IMR-90 (cell line): ENCODE results near the gene GLTPD2. TPM values are rescaled to one million over a fixed set of nuclear protein-coding genes. Genes with fewer than 3 reads are reported as not detected.

ENCODE experiments used
- ATAC-seq: fragments of 200-7000 bp; cut with Tn5 transposase; 2 replicates; pipeline ENCODE4 v1.9.1; 2020; ENCODE audit warnings: low read depth, mild to moderate bottlenecking, moderate library complexity
- BruUV-seq: library from RNA; stranded (reverse); fragments of 400-500 nt; replicated peaks from 2 replicates; lab custom pipeline; 2021; lab: Mats Ljungman, UMichigan
- CTCF ChIA-PET: fragments of 300-600 bp; formaldehyde crosslinking; extraction: SDS; loops from one replicate; lab custom pipeline; 2021; ENCODE audit warnings: antibody characterized with exemption; lab: Yijun Ruan, JAX
- POLR2A ChIA-PET: fragments of 300-600 bp; sonication (Branson Sonifier 250); formaldehyde crosslinking; loops from one replicate; lab custom pipeline; 2022; ENCODE audit warnings: antibody characterized with exemption; ENCODE audit not compliant: unreplicated experiment; lab: Charles Lee
- DNase-seq: peaks from one replicate; pipeline ENCODE4 v3.0.0; 2013
- H2AFZ ChIP-seq: replicated peaks from 2 replicates; pipeline ENCODE3; 2013; ENCODE audit warnings: low read length, mild to moderate bottlenecking; ENCODE audit not compliant: poor library complexity
- H2AK5ac ChIP-seq: 2 replicates; pipeline ENCODE4 v1.6.1; 2013; ENCODE audit warnings: low read depth, low read length, inconsistent platforms
- H2AK9ac ChIP-seq: replicated peaks from 2 replicates; pipeline ENCODE3; 2013; ENCODE audit warnings: mild to moderate bottlenecking, low read depth, low read length, moderate library complexity; ENCODE audit not compliant: poor library complexity
- H2BK120ac ChIP-seq: 2 replicates; pipeline ENCODE4 v1.6.1; 2013; ENCODE audit warnings: low read depth, low read length, inconsistent platforms
- H2BK15ac ChIP-seq: 3 replicates; pipeline ENCODE4 v1.6.1; 2013; ENCODE audit warnings: low read depth, low read length, inconsistent platforms
- H2BK20ac ChIP-seq: 2 replicates; pipeline ENCODE4 v1.6.1; 2013; ENCODE audit warnings: low read depth, mild to moderate bottlenecking, inconsistent platforms, low read length, moderate library complexity
- H2BK5ac ChIP-seq: 2 replicates; pipeline ENCODE4 v1.6.1; 2013; ENCODE audit warnings: mild to moderate bottlenecking, low read depth, low read length, inconsistent platforms; ENCODE audit not compliant: poor library complexity, severe bottlenecking
- H3K14ac ChIP-seq: replicated peaks from 2 replicates; pipeline ENCODE4 v1.6.1; 2013; ENCODE audit warnings: low read depth, low read length, inconsistent platforms
- H3K18ac ChIP-seq: 2 replicates; pipeline ENCODE4 v1.6.1; 2013; ENCODE audit warnings: low read depth, low read length, control low read depth
- H3K23ac ChIP-seq: 2 replicates; pipeline ENCODE4 v1.6.1; 2013; ENCODE audit warnings: low read depth, low read length, inconsistent platforms
- H3K27ac ChIP-seq: 2 replicates; pipeline ENCODE4 v1.5.1; 2013; ENCODE audit warnings: mild to moderate bottlenecking, control low read depth, low read length; ENCODE audit not compliant: insufficient read depth
- H3K27me3 ChIP-seq: 2 replicates; pipeline ENCODE4 v1.6.1; 2013; ENCODE audit warnings: low read length; ENCODE audit not compliant: control insufficient read depth, insufficient read depth
- H3K36me3 ChIP-seq: 2 replicates; pipeline ENCODE4 v1.6.1; 2013; ENCODE audit warnings: low read length, mixed read lengths; ENCODE audit not compliant: control insufficient read depth, insufficient read depth
- H3K4ac ChIP-seq: 2 replicates; pipeline ENCODE4 v1.6.1; 2013; ENCODE audit warnings: low read depth, low read length, inconsistent platforms
- H3K4me1 ChIP-seq: 2 replicates; pipeline ENCODE4 v1.6.1; 2013; ENCODE audit warnings: low read length, mixed read lengths; ENCODE audit not compliant: control insufficient read depth, insufficient read depth
- H3K4me2 ChIP-seq: 2 replicates; pipeline ENCODE4 v1.6.1; 2013; ENCODE audit warnings: low read depth, mild to moderate bottlenecking, control low read depth, low read length, moderate library complexity
- H3K4me3 ChIP-seq: 2 replicates; pipeline ENCODE4 v1.5.1; 2013; ENCODE audit warnings: low read depth, mild to moderate bottlenecking, control low read depth, low read length, moderate library complexity; ENCODE audit not compliant: insufficient read depth
- H3K56ac ChIP-seq: 2 replicates; pipeline ENCODE4 v1.6.1; 2013; ENCODE audit warnings: low read length, inconsistent platforms; ENCODE audit not compliant: insufficient read depth; ENCODE audit errors: extremely low read depth
- H3K79me1 ChIP-seq, 2 experiments: 2 replicates each; pipeline ENCODE4 v1.6.1; 2013; ENCODE audit warnings: low read length in 2 of 2, inconsistent platforms in 1 of 2, low read depth in 1 of 2
- H3K9ac ChIP-seq: 2 replicates; pipeline ENCODE4 v1.6.1; 2013; ENCODE audit warnings: low read depth, low read length, control low read depth
- H3K9me1 ChIP-seq: 2 replicates; pipeline ENCODE4 v1.6.1; 2013; ENCODE audit warnings: low read length, inconsistent platforms; ENCODE audit not compliant: insufficient read depth
- H3K9me3 ChIP-seq: 2 replicates; pipeline ENCODE4 v1.6.1; 2013; ENCODE audit warnings: low read length; ENCODE audit not compliant: control insufficient read depth, insufficient read depth
- H4K20me1 ChIP-seq: 2 replicates; pipeline ENCODE4 v1.6.1; 2013; ENCODE audit warnings: low read length, inconsistent platforms; ENCODE audit not compliant: insufficient read depth
- H4K5ac ChIP-seq: 2 replicates; pipeline ENCODE4 v1.6.1; 2013; ENCODE audit warnings: mild to moderate bottlenecking, low read depth, low read length, control low read depth
- H4K8ac ChIP-seq, 2 experiments: 2 replicates each; pipeline ENCODE4 v1.6.1; 2013; ENCODE audit warnings: low read depth in 2 of 2, low read length in 2 of 2, control low read depth in 1 of 2, inconsistent platforms in 1 of 2
- H4K91ac ChIP-seq: 2 replicates; pipeline ENCODE4 v1.6.1; 2013; ENCODE audit warnings: low read depth, low read length, inconsistent platforms; ENCODE audit not compliant: insufficient read depth
- BHLHE40 ChIP-seq: fragments of 150-350 bp; IDR thresholded peaks from 2 replicates; pipeline ENCODE4 v1.6.1; 2016; ENCODE audit warnings: mild to moderate bottlenecking, low read depth, low read length
- CEBPB ChIP-seq: IDR thresholded peaks from 2 replicates; pipeline ENCODE4 v1.6.1; 2012; ENCODE audit warnings: low read depth, low read length, improper control_type of control experiment
- CHD1 ChIP-seq: IDR thresholded peaks from 2 replicates; pipeline ENCODE4 v1.6.1; 2012; ENCODE audit warnings: low read depth, low read length, improper control_type of control experiment
- CTCF ChIP-seq: conservative IDR thresholded peaks from 2 replicates; pipeline ENCODE4 v1.5.1; 2012; ENCODE audit warnings: mild to moderate bottlenecking, low read depth, low read length, improper control_type of control experiment
- FOS ChIP-seq: fragments of 150-350 bp; IDR thresholded peaks from 2 replicates; pipeline ENCODE4 v1.6.1; 2016; ENCODE audit warnings: low read depth, low read length
- MAFK ChIP-seq: IDR thresholded peaks from 2 replicates; pipeline ENCODE4 v1.6.1; 2012; ENCODE audit warnings: low read depth, low read length, improper control_type of control experiment
- MAZ ChIP-seq: IDR thresholded peaks from 2 replicates; pipeline ENCODE4 v1.6.1; 2012; ENCODE audit warnings: low read depth, mild to moderate bottlenecking, low read length, improper control_type of control experiment, moderate library complexity, borderline replicate concordance
- MXI1 ChIP-seq: IDR thresholded peaks from 2 replicates; pipeline ENCODE4 v1.6.1; 2012; ENCODE audit warnings: low read depth, mild to moderate bottlenecking, low read length, moderate library complexity, borderline replicate concordance
- NFE2L2 ChIP-seq: fragments of 150-350 bp; IDR thresholded peaks from 2 replicates; pipeline ENCODE4 v1.6.1; 2016; ENCODE audit warnings: low read depth, mild to moderate bottlenecking, low read length
- POLR2A ChIP-seq: IDR thresholded peaks from 2 replicates; pipeline ENCODE4 v1.6.1; 2012; ENCODE audit warnings: mild to moderate bottlenecking, low read depth, low read length
- RAD21 ChIP-seq: IDR thresholded peaks from 2 replicates; pipeline ENCODE4 v1.6.1; 2012; ENCODE audit warnings: low read length, improper control_type of control experiment
- RCOR1 ChIP-seq: IDR thresholded peaks from 2 replicates; pipeline ENCODE4 v1.6.1; 2012; ENCODE audit warnings: mild to moderate bottlenecking, low read length, improper control_type of control experiment; ENCODE audit not compliant: insufficient replicate concordance
- RFX5 ChIP-seq: IDR thresholded peaks from 2 replicates; pipeline ENCODE4 v1.8.0; 2012; ENCODE audit warnings: low read depth, mild to moderate bottlenecking, low read length, moderate library complexity
- SMC3 ChIP-seq: fragments of 150-350 bp; IDR thresholded peaks from 2 replicates; pipeline ENCODE4 v1.6.1; 2016; ENCODE audit warnings: low read depth, mild to moderate bottlenecking, antibody characterized with exemption, low read length, moderate library complexity
- WGBS, 2 experiments: methylation state at CpG; one replicate each; pipeline versions ENCODE4 v1.1.5 to v1.1.7; 2013; ENCODE audit warnings: missing lambda C conversion rate in 2 of 2; ENCODE audit not compliant: insufficient read length in 1 of 2; ENCODE audit errors: extremely low coverage in 2 of 2; 5-methylcytosine and 5-hydroxymethylcytosine counted together
- dilution Hi-C: fragments of 300-500 bp; cut with HindIII; formaldehyde crosslinking; loops from one replicate; pipeline ENCODE4 v1.14.3; 2018; ENCODE audit warnings: low sequenced_read_pairs; ENCODE audit not compliant: unreplicated experiment
- in situ Hi-C: fragments of 300-500 bp; cut with MboI; formaldehyde crosslinking; loops from 3 replicates; pipeline ENCODE4 v1.14.3; 2019; ENCODE audit warnings: low sequenced_read_pairs, inconsistent platforms, mixed read lengths
- intact Hi-C: fragments of 100-400 bp; cut with micrococcal nuclease; formaldehyde crosslinking; loops from 2 replicates; pipeline ENCODE4 v1.10.0; 2022
- polyA plus RNA-seq, 3 experiments: library from polyadenylated mRNA; depleted of rRNA; stranded (reverse); fragments of >200 nt; gene quantifications; 2 replicates each; pipeline ENCODE4 v1.2.3, GENCODE V29; 2012; ENCODE audit warnings: low replicate concordance in 1 of 3
- total RNA-seq: library from RNA; depleted of rRNA; stranded (reverse); fragments of >200 nt; gene quantifications from 2 replicates; pipeline ENCODE4 v1.2.3, GENCODE V29; 2012
- TF ChIP-seq, protein P1 (sequence below): fragments of 150-350 bp; IDR thresholded peaks from 2 replicates; pipeline ENCODE4 v1.6.1; 2016; ENCODE audit warnings: low read depth, mild to moderate bottlenecking, low read length, moderate library complexity, borderline replicate concordance
- TF ChIP-seq, protein P2 (sequence below): fragments of 150-350 bp; IDR thresholded peaks from 2 replicates; pipeline ENCODE4 v1.6.1; 2017; ENCODE audit warnings: mild to moderate bottlenecking, antibody characterized with exemption, low read length, low read depth

GLTPD2 gene
- total and polyA plus RNA-seq, 2 of the 4 experiments (the other 2 are of a cell fraction): not detected

- peaks cover 11% of the 10 kb centered on the region for H4K20me1 ChIP-seq
- 0 out of 2 replicates have a peak, but pooled peaks cover 4% of the 10 kb centered on the region for H3K9me1 ChIP-seq
- POLR2A ChIA-PET: no interaction called here
- no peak overlapping the region for H3K27ac ChIP-seq
- H2BK120ac ChIP-seq: no peak overlapping the region
- WGBS, 2 experiments: 98% methylated on average over 9 of the region's 12 CpGs; no CpG with 5 or more reads in 1 of the 2 experiments
- DNase-seq: no peak
- H3K79me1 ChIP-seq: peaks cover 0 to 18% of the 10 kb centered on the region in 2 experiments; a peak in 3 of 4 replicates
- peaks cover 4% of the 10 kb centered on the region; the same call in 1 of the 2 replicates for H3K4me1 ChIP-seq
- no peak overlapping the region for H4K5ac ChIP-seq
- in situ Hi-C loops (no loop called here), intact Hi-C loops (no loop called here), dilution Hi-C loops (no loop called here)
- H3K4me3 ChIP-seq: no peak overlapping the region
- H4K91ac ChIP-seq: no peak overlapping the region
- H2BK15ac ChIP-seq: no peak overlapping the region
- H3K4me2 ChIP-seq: no peak overlapping the region
- TF ChIP-seq SMC3 (no peak), MAFK (no peak), RCOR1 (no peak), FOS (no peak), POLR2A (no peak), BHLHE40 (no peak), CHD1 (no peak), MAZ (no peak), NFE2L2 (no peak), RFX5 (no peak), RAD21 (no peak), CEBPB (no peak), CTCF (no peak), MXI1 (no peak)
- TF ChIP-seq, protein P1, sequence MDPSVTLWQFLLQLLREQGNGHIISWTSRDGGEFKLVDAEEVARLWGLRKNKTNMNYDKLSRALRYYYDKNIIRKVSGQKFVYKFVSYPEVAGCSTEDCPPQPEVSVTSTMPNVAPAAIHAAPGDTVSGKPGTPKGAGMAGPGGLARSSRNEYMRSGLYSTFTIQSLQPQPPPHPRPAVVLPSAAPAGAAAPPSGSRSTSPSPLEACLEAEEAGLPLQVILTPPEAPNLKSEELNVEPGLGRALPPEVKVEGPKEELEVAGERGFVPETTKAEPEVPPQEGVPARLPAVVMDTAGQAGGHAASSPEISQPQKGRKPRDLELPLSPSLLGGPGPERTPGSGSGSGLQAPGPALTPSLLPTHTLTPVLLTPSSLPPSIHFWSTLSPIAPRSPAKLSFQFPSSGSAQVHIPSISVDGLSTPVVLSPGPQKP: no peak
- TF ChIP-seq, protein P2, sequence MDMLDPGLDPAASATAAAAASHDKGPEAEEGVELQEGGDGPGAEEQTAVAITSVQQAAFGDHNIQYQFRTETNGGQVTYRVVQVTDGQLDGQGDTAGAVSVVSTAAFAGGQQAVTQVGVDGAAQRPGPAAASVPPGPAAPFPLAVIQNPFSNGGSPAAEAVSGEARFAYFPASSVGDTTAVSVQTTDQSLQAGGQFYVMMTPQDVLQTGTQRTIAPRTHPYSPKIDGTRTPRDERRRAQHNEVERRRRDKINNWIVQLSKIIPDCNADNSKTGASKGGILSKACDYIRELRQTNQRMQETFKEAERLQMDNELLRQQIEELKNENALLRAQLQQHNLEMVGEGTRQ: no peak
- CTCF ChIA-PET: no interaction called here
- H2BK20ac ChIP-seq: no peak overlapping the region
- no peak overlapping the region for H3K14ac ChIP-seq
- no peak overlapping the region for H2AK9ac ChIP-seq
- no peak for ATAC-seq
- H2AFZ ChIP-seq: no peak overlapping the region
- peaks cover 39% of the 10 kb centered on the region for H3K36me3 ChIP-seq
- H3K9ac ChIP-seq: no peak overlapping the region
- H3K23ac ChIP-seq: no peak overlapping the region
- H2AK5ac ChIP-seq: no peak overlapping the region
- no peak overlapping the region for H3K18ac ChIP-seq
- H3K9me3 ChIP-seq: no peaks in the 10 kb centered on the region
- no peak overlapping the region for H2BK5ac ChIP-seq
- H3K27me3 ChIP-seq: no peaks in the 10 kb centered on the region
- H3K56ac ChIP-seq: no peak overlapping the region
- BruUV-seq: no TSS peak
- H3K4ac ChIP-seq: no peak overlapping the region
- no peak overlapping the region for H4K8ac ChIP-seq
Observed at GRCh38 chr17:4811471-4811870, 22.7 kb downstream of the GLTPD2 start.
